Measurements from ENCODE around the gene CRYBB1. TPM values are rescaled to one million over a fixed set of nuclear protein-coding genes. Genes with fewer than 3 reads are reported as not detected.

CRYBB1 gene
- total and polyA plus RNA-seq, 2 experiments from 2014 or later, result 1.6 to 3.7 TPM

DNA sequence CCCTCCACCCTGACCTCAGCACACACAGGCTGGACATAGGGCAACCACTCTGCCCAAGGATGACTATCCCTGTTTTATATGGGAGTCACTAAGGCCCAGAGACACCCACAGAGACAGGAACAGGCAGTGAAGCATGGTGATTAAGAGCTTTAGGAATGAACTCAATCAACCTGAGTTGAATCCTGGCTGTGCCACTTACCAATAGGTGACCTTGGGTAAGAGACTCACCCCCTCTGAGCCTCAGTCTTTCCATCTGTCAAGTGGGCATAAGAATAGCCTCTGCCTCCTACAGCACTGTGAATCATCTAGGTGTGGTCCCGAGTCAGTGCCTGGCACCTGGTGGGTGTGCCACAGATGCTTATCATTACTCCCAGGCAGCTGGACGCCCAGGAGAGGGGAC is 6.8 kb downstream of the CRYBB1 start (continued):
- TF ChIP-seq ZNF331 (CRISPR knock-in tag; IDR thresholded peaks at IDR 0.05; ENCODE audit: low read depth) (no peak), CTCF (conservative IDR thresholded peaks at IDR 0.05; ENCODE audit: low read depth in 2 of 2) (no peak)
- TF ChIP-seq, protein P1, sequence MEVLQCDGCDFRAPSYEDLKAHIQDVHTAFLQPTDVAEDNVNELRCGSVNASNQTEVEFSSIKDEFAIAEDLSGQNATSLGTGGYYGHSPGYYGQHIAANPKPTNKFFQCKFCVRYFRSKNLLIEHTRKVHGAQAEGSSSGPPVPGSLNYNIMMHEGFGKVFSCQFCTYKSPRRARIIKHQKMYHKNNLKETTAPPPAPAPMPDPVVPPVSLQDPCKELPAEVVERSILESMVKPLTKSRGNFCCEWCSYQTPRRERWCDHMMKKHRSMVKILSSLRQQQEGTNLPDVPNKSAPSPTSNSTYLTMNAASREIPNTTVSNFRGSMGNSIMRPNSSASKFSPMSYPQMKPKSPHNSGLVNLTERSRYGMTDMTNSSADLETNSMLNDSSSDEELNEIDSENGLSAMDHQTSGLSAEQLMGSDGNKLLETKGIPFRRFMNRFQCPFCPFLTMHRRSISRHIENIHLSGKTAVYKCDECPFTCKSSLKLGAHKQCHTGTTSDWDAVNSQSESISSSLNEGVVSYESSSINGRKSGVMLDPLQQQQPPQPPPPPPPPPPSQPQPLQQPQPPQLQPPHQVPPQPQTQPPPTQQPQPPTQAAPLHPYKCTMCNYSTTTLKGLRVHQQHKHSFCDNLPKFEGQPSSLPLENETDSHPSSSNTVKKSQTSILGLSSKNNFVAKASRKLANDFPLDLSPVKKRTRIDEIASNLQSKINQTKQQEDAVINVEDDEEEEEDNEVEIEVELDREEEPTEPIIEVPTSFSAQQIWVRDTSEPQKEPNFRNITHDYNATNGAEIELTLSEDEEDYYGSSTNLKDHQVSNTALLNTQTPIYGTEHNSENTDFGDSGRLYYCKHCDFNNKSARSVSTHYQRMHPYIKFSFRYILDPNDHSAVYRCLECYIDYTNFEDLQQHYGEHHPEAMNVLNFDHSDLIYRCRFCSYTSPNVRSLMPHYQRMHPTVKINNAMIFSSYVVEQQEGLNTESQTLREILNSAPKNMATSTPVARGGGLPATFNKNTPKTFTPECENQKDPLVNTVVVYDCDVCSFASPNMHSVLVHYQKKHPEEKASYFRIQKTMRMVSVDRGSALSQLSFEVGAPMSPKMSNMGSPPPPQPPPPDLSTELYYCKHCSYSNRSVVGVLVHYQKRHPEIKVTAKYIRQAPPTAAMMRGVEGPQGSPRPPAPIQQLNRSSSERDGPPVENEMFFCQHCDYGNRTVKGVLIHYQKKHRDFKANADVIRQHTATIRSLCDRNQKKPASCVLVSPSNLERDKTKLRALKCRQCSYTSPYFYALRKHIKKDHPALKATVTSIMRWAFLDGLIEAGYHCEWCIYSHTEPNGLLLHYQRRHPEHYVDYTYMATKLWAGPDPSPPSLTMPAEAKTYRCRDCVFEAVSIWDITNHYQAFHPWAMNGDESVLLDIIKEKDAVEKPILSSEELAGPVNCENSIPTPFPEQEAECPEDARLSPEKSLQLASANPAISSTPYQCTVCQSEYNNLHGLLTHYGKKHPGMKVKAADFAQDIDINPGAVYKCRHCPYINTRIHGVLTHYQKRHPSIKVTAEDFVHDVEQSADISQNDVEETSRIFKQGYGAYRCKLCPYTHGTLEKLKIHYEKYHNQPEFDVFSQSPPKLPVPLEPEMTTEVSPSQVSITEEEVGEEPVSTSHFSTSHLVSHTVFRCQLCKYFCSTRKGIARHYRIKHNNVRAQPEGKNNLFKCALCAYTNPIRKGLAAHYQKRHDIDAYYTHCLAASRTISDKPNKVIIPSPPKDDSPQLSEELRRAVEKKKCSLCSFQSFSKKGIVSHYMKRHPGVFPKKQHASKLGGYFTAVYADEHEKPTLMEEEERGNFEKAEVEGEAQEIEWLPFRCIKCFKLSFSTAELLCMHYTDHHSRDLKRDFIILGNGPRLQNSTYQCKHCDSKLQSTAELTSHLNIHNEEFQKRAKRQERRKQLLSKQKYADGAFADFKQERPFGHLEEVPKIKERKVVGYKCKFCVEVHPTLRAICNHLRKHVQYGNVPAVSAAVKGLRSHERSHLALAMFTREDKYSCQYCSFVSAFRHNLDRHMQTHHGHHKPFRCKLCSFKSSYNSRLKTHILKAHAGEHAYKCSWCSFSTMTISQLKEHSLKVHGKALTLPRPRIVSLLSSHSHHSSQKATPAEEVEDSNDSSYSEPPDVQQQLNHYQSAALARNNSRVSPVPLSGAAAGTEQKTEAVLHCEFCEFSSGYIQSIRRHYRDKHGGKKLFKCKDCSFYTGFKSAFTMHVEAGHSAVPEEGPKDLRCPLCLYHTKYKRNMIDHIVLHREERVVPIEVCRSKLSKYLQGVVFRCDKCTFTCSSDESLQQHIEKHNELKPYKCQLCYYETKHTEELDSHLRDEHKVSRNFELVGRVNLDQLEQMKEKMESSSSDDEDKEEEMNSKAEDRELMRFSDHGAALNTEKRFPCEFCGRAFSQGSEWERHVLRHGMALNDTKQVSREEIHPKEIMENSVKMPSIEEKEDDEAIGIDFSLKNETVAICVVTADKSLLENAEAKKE (CRISPR knock-in tag; IDR thresholded peaks at IDR 0.05), result no peak

DNA sequence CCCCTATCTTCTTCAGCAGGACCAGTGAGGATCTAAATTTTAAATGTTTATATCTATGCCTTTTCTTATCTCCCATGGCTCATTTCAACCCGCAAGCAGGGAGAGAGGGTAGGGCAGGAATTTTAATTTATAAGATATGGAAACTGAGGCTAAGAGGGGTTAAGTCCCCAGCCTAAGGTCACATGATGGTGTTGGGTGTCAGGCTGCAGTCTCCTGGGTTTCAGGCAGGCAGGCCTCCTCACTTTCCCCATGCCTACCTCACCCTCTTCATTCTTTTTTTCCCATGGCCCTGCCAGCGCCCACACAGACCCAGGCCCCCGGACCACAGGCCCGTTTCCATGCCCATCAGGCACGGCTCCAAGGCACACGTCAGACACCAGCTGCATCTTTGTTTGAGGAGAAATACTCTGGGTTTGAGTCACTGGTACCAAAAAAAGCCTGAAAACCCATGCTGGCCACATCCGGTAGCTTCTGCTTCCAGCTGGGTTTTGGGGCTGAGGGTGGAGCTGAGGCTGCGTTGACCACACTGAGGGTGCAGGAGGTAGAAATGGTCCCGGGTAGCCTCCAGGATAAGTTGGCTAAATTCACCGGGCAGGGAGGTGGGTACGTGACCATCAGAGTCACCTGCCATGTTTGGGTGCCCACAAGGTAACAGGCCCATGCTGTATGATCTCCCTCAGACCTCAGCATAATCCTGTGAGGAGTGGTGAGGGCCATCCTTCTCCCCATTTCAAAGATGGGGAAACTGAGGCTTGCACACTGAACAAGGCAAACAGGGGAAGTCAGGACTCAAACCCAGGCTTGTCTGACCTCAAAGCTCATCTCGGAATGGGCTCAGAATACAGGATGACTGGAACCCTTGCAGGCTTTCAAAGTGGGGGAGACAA is 7.5 kb downstream of the CRYBB1 start:
- peaks cover 33% of the 10 kb centered on the region for H3K27me3 Mint-ChIP-seq (ENCODE audit: insufficient read depth, low read depth, poor library complexity)
- H3K9me3 Mint-ChIP-seq, result no peaks in the 10 kb centered on the region
- Histone ChIP-seq H2AFZ (no peak overlapping the region), H3K79me2 (replicated peaks; ENCODE audit: insufficient read depth) (no peaks in the 10 kb centered on the region), H4K20me1 (replicated peaks; ENCODE audit: insufficient read depth) (no peaks in the 10 kb centered on the region), H3K4me2 (no peak overlapping the region), H3K27ac (ENCODE audit: low read depth) (no peak overlapping the region), H3K9me2 (ENCODE audit: insufficient read depth) (no peaks in the 10 kb centered on the region; the same call in 1 of the 2 replicates), H3K4me1 (ENCODE audit: insufficient read depth) (peaks cover 52% of the 10 kb centered on the region), H3K36me3 (ENCODE audit: insufficient read depth) (no peaks in the 10 kb centered on the region), H3F3A (replicated peaks; ENCODE audit: low read depth) (peaks cover 6% of the 10 kb centered on the region; the same call in 1 of the 2 replicates), H3K27me3 (ENCODE audit: insufficient read depth) (peaks cover 30% of the 10 kb centered on the region), H3K4me3 (no peak overlapping the region)
- no peak for ATAC-seq
- H3K4me1 Mint-ChIP-seq, result peaks cover 44% of the 10 kb centered on the region
- H3K36me3 Mint-ChIP-seq (ENCODE audit: low read depth), result no peaks in the 10 kb centered on the region
- no peak overlapping the region for H3K27ac Mint-ChIP-seq
- no peak for DNase-seq (ENCODE audit: low spot score)
- no peak overlapping the region for H3K4me3 Mint-ChIP-seq
- TF ChIP-seq ZNF114 (CRISPR knock-in tag; IDR thresholded peaks at IDR 0.05) (no peak), EZH2 (IDR thresholded peaks at IDR 0.05; ENCODE audit: low read depth, unreplicated experiment) (no peak), POLR2AphosphoS5 (IDR thresholded peaks at IDR 0.05; ENCODE audit: low read depth) (no peak)
- TF ChIP-seq, protein P1 (CRISPR knock-in tag; IDR thresholded peaks at IDR 0.05), result no peak
